AG08396 (cell line): ENCODE results near the gene FAM3A.

Source experiments
- DNase-seq: peaks from one replicate; pipeline ENCODE4 v3.0.0; 2012; ENCODE audit warnings: low spot score, mixed read lengths

Gene FAM3A

GRCh38 chrX:154458954-154459778 is 56.9 kb downstream of the FAM3A start:
- DNase-seq: peak; percentile 59

DNA sequence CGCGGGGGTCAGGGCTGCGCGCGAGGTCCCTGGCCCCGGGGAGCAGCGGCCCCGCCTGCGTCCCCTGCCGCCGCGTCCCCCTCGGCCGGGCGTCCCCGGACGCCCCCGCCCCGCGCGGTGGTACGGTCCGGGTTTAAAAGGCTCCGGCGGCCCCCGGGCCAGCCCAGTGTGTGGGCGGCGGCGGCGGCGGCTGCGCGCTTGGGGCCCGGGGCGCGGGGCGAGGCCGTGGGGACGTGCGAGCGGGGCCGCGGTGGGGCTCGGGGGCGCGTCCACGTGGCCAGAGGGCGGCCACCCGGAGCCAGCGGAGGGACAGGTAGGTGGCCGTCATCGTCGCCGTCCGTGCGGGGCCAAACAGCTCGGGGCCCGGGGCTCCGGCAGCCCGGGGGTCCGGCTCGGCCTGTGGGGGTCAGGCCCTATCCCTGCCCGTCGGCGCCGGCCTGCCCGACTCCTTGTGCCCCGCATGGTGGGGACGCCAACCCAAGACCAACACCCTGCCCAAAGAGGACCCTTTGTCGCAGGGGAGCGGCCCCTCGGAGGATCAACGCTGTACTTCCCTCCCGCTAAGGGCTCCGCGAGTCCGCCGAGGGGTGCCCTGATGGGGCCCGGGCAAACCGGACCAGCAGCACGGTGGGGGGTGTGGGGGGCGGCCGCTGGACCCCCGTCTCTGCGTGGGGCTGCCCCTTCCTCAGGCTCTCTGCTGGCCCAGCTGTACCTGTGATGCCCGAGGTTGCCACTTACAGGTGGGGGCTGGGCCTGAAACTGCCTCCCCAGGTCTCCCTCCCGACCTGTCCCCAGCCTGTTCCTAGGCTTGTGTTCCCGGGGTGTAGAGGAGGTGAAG is 57.7 kb downstream of the FAM3A start, which contains the start of gene PLXNA3:
TSS of gene PLXNA3 (plus strand) at position 166 of the 838 bp plus-strand sequence. CDS start 1,903 bp downstream, outside the sequence.
- peak; percentile 80 for DNase-seq

DNA sequence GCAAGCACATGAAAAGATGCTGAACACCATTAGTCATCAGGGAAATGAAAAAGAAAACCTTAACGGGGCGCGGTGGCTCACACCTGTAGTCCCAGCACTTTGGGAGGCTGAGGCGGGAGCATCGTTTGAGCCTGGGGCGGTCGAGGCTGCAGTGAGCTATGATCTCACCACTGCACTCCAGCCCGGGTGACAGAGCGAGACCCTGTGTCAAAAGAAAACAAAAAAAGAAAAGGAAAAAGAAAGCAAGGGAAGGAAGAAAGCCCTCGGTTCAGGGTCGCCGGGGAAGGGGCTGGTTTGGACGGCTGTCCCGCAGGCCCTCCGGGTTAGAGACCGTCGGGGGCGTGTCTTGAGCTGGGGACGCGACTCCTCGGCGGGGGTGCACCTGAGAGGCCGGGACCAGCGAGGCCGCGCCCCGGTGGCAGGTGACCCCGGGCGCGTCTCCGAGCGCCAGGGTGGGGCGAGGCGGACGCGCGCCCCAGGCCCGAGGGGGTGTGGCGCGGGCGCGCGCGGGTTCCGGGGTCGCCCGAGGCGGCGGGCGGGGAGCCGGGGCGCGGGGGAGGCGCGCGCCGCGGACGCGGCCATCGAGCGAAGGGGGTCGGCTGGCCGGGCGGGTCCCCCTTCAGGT is 58.4 kb downstream of the FAM3A start:
- DNase-seq: peak; percentile 78
